ENCODE data around the gene PHLDB3.

The PHLDB3 gene

DNA sequence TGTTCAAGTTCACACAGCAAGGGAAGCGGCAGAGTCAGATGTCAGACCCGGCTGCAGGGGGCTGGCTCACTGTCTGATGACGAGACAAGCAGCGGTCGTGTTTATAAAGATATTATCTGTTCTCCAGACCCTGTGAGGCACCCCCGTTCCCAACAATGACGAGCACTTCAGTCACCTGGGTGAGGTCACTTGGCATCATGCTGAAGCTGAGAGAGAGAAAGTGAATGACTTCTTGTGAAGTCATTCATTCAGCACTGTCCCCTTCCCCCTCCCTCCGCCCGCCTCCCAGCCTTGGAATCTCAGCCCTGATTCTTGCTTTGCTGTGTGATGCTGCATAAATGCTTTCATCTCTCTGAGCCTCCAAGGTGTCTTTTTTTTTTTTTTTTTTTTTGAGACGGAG, 34.3 kb downstream of the PHLDB3 start:
- DNase-seq: no peak
- POLR2A ChIA-PET: no interaction called here
- CTCF ChIA-PET: no interaction called here

GRCh38 chr19:43469160-43469480, 35.4 kb downstream of the PHLDB3 start:
- Histone ChIP-seq H3K4me1 (ENCODE audit: control extremely low read depth in 1 of 4, control insufficient read depth in 4 of 4, insufficient read depth in 4 of 4, low read length in 3 of 4) (peaks cover 3 to 45% (median 41%) of the 10 kb centered on the region in 4 experiments), H3K27ac (ENCODE audit: insufficient read depth in 1 of 2, low read depth in 1 of 2, low read length in 2 of 2, poor library complexity in 1 of 2, severe bottlenecking in 2 of 2) (no peak overlapping the region), H3K4me3 (ENCODE audit: control insufficient read depth in 1 of 7, extremely low read depth in 1 of 7, insufficient read depth in 4 of 7, low read depth in 2 of 7, low read length in 6 of 7) (no peak overlapping the region), H3K27me3 (replicated peaks in 2 of 5; ENCODE audit: control insufficient read depth in 4 of 5, insufficient read depth in 5 of 5, low read length in 4 of 5) (peaks cover 0 to 6% (median 0%) of the 10 kb centered on the region in 5 experiments), H3K36me3 (ENCODE audit: control insufficient read depth in 4 of 4, insufficient read depth in 4 of 4, low read length in 3 of 4) (no peaks in the 10 kb centered on the region), H3K9me3 (ENCODE audit: control extremely low read depth in 1 of 5, control insufficient read depth in 4 of 5, insufficient read depth in 2 of 5, low read depth in 1 of 5, low read length in 4 of 5) (no peaks in the 10 kb centered on the region)
- ChIA-PET POLR2A (no interaction called here), CTCF (no interaction called here)
- 100% methylated on average over 1 of the region's 1 CpG for WGBS (ENCODE audit: insufficient coverage)
- no peak for DNase-seq

More for the DNA sequence above, 34.3 kb downstream of the PHLDB3 start:
- Histone ChIP-seq H3K36me3 (ENCODE audit: control insufficient read depth in 4 of 4, insufficient read depth in 4 of 4, low read length in 3 of 4) (no peaks in the 10 kb centered on the region), H3K4me1 (ENCODE audit: control extremely low read depth in 1 of 4, control insufficient read depth in 4 of 4, insufficient read depth in 4 of 4, low read length in 3 of 4) (peaks cover 3 to 44% (median 43%) of the 10 kb centered on the region in 4 experiments), H3K9me3 (ENCODE audit: control extremely low read depth in 1 of 5, control insufficient read depth in 4 of 5, insufficient read depth in 2 of 5, low read depth in 1 of 5, low read length in 4 of 5) (no peaks in the 10 kb centered on the region), H3K27ac (ENCODE audit: insufficient read depth in 1 of 2, low read depth in 1 of 2, low read length in 2 of 2, poor library complexity in 1 of 2, severe bottlenecking in 2 of 2) (no peak overlapping the region), H3K27me3 (replicated peaks in 2 of 5; ENCODE audit: control insufficient read depth in 4 of 5, insufficient read depth in 5 of 5, low read length in 4 of 5) (peaks cover 0 to 6% (median 0%) of the 10 kb centered on the region in 5 experiments), H3K4me3 (ENCODE audit: control insufficient read depth in 1 of 7, extremely low read depth in 1 of 7, insufficient read depth in 4 of 7, low read depth in 2 of 7, low read length in 6 of 7) (no peak overlapping the region)
- 88% methylated on average over 7 of the region's 10 CpGs for WGBS (ENCODE audit: insufficient coverage)

GRCh38 chr19:43468354-43469159, 36.0 kb downstream of the PHLDB3 start:
- H3K4me3 ChIP-seq (ENCODE audit: control insufficient read depth in 1 of 7, extremely low read depth in 1 of 7, insufficient read depth in 4 of 7, low read depth in 2 of 7, low read length in 6 of 7): no peak overlapping the region
- 100% methylated on average over 2 of the region's 4 CpGs for WGBS (ENCODE audit: insufficient coverage)
- CTCF ChIA-PET: interaction anchor here (1.5 to 1.8 kb wide), 3 partner anchors 11 to 51 kb away, joined by 4 read pairs; no protein-coding TSS in a partner anchor
- DNase-seq: peak in 2 of 3 donors; percentile 37
- POLR2A ChIA-PET: no interaction called here
- H3K27ac ChIP-seq (ENCODE audit: insufficient read depth in 1 of 2, low read depth in 1 of 2, low read length in 2 of 2, poor library complexity in 1 of 2, severe bottlenecking in 2 of 2): no peak overlapping the region
- H3K4me1 ChIP-seq (ENCODE audit: control extremely low read depth in 1 of 4, control insufficient read depth in 4 of 4, insufficient read depth in 4 of 4, low read length in 3 of 4): peaks cover 3 to 49% (median 45%) of the 10 kb centered on the region in 4 experiments
- peaks cover 0 to 6% (median 0%) of the 10 kb centered on the region in 5 experiments for H3K27me3 ChIP-seq (replicated peaks in 2 of 5; ENCODE audit: control insufficient read depth in 4 of 5, insufficient read depth in 5 of 5, low read length in 4 of 5)
- H3K9me3 ChIP-seq (ENCODE audit: control extremely low read depth in 1 of 5, control insufficient read depth in 4 of 5, insufficient read depth in 2 of 5, low read depth in 1 of 5, low read length in 4 of 5): no peaks in the 10 kb centered on the region
- H3K36me3 ChIP-seq (ENCODE audit: control insufficient read depth in 4 of 4, insufficient read depth in 4 of 4, low read length in 3 of 4): no peaks in the 10 kb centered on the region

GRCh38 chr19:43467730-43468129, 36.8 kb downstream of the PHLDB3 start:
- no peak overlapping the region for H3K27ac ChIP-seq (ENCODE audit: insufficient read depth in 1 of 2, low read depth in 1 of 2, low read length in 2 of 2, poor library complexity in 1 of 2, severe bottlenecking in 2 of 2)
- CTCF ChIA-PET: interaction anchor here (1.5 to 1.8 kb wide), 3 partner anchors 12 to 52 kb away, joined by 4 read pairs; no protein-coding TSS in a partner anchor
- 71% methylated on average over 2 of the region's 4 CpGs for WGBS (ENCODE audit: insufficient coverage)

GRCh38 chr19:43467276-43467675, 37.3 kb downstream of the PHLDB3 start:
- DNase-seq: no peak
- Histone ChIP-seq H3K36me3 (ENCODE audit: control insufficient read depth in 4 of 4, insufficient read depth in 4 of 4, low read length in 3 of 4) (no peaks in the 10 kb centered on the region), H3K27me3 (replicated peaks in 2 of 5; ENCODE audit: control insufficient read depth in 4 of 5, insufficient read depth in 5 of 5, low read length in 4 of 5) (peaks cover 0 to 6% (median 0%) of the 10 kb centered on the region in 5 experiments), H3K9me3 (ENCODE audit: control extremely low read depth in 1 of 5, control insufficient read depth in 4 of 5, insufficient read depth in 2 of 5, low read depth in 1 of 5, low read length in 4 of 5) (no peaks in the 10 kb centered on the region), H3K4me1 (ENCODE audit: control extremely low read depth in 1 of 4, control insufficient read depth in 4 of 4, insufficient read depth in 4 of 4, low read length in 3 of 4) (peaks cover 3 to 52% (median 47%) of the 10 kb centered on the region in 4 experiments), H3K27ac (ENCODE audit: insufficient read depth in 1 of 2, low read depth in 1 of 2, low read length in 2 of 2, poor library complexity in 1 of 2, severe bottlenecking in 2 of 2) (no peak overlapping the region), H3K4me3 (ENCODE audit: control insufficient read depth in 1 of 7, extremely low read depth in 1 of 7, insufficient read depth in 4 of 7, low read depth in 2 of 7, low read length in 6 of 7) (no peak overlapping the region)
- ChIA-PET CTCF (interaction anchor here (1.5 to 1.8 kb wide), 3 partner anchors 13 to 52 kb away, joined by 4 read pairs; no protein-coding TSS in a partner anchor), POLR2A (no interaction called here)
- WGBS (ENCODE audit: insufficient coverage): 87% methylated on average over 6 of the region's 6 CpGs

More at GRCh38 chr19:43467730-43468129, 36.8 kb downstream of the PHLDB3 start:
- Histone ChIP-seq H3K9me3 (ENCODE audit: control extremely low read depth in 1 of 5, control insufficient read depth in 4 of 5, insufficient read depth in 2 of 5, low read depth in 1 of 5, low read length in 4 of 5) (no peaks in the 10 kb centered on the region), H3K27me3 (replicated peaks in 2 of 5; ENCODE audit: control insufficient read depth in 4 of 5, insufficient read depth in 5 of 5, low read length in 4 of 5) (peaks cover 0 to 6% (median 0%) of the 10 kb centered on the region in 5 experiments), H3K4me3 (ENCODE audit: control insufficient read depth in 1 of 7, extremely low read depth in 1 of 7, insufficient read depth in 4 of 7, low read depth in 2 of 7, low read length in 6 of 7) (peak overlapping the region in 1 of 7 experiments; percentile 37), H3K36me3 (ENCODE audit: control insufficient read depth in 4 of 4, insufficient read depth in 4 of 4, low read length in 3 of 4) (no peaks in the 10 kb centered on the region), H3K4me1 (ENCODE audit: control extremely low read depth in 1 of 4, control insufficient read depth in 4 of 4, insufficient read depth in 4 of 4, low read length in 3 of 4) (peaks cover 3 to 54% (median 50%) of the 10 kb centered on the region in 4 experiments)
- POLR2A ChIA-PET: no interaction called here
- peak; percentile 56 to 88 (median 87) for DNase-seq

GRCh38 chr19:43466793-43467192, 37.8 kb downstream of the PHLDB3 start:
- no CpG with 5 or more reads among the region's 1 CpG for WGBS (ENCODE audit: insufficient coverage)
- Histone ChIP-seq H3K27me3 (replicated peaks in 2 of 5; ENCODE audit: control insufficient read depth in 4 of 5, insufficient read depth in 5 of 5, low read length in 4 of 5) (peaks cover 0 to 6% (median 0%) of the 10 kb centered on the region in 5 experiments), H3K4me1 (ENCODE audit: control extremely low read depth in 1 of 4, control insufficient read depth in 4 of 4, insufficient read depth in 4 of 4, low read length in 3 of 4) (peaks cover 3 to 49% (median 44%) of the 10 kb centered on the region in 4 experiments), H3K4me3 (ENCODE audit: control insufficient read depth in 1 of 7, extremely low read depth in 1 of 7, insufficient read depth in 4 of 7, low read depth in 2 of 7, low read length in 6 of 7) (no peak overlapping the region), H3K36me3 (ENCODE audit: control insufficient read depth in 4 of 4, insufficient read depth in 4 of 4, low read length in 3 of 4) (no peaks in the 10 kb centered on the region), H3K27ac (ENCODE audit: insufficient read depth in 1 of 2, low read depth in 1 of 2, low read length in 2 of 2, poor library complexity in 1 of 2, severe bottlenecking in 2 of 2) (no peak overlapping the region), H3K9me3 (ENCODE audit: control extremely low read depth in 1 of 5, control insufficient read depth in 4 of 5, insufficient read depth in 2 of 5, low read depth in 1 of 5, low read length in 4 of 5) (no peaks in the 10 kb centered on the region)
- DNase-seq: no peak
- ChIA-PET CTCF (interaction anchor here (1.8 kb wide), 1 partner anchor 52 kb away, joined by 4 read pairs; no protein-coding TSS in a partner anchor), POLR2A (no interaction called here)

Data from common myeloid progenitor, CD34-positive (primary cell).